Activated CD8-positive, alpha-beta memory T cell treated with anti-CD3 and anti-CD28 coated beads, Interleukin-2, amount 50 U/mL, for 1 hour (primary cell): ENCODE results near the gene COTL1.

Source experiments
- DNase-seq: peaks from one replicate; pipeline ENCODE4 v3.0.0-alpha.2; 2020; ENCODE audit errors: extremely low read depth

The COTL1 gene

GRCh38 chr16:84617791-84618580 is at the start of gene COTL1:
Gene COTL1 (minus strand): TSS chr16:84618078. CDS start chr16:84617914, 164 bp downstream.
- DNase-seq, result peak; percentile 89

GRCh38 chr16:84665843-84666242 is 48.0 kb upstream of the COTL1 start:
- no peak for DNase-seq

- no peak for DNase-seq
Observed at GRCh38 chr16:84665359-84665758, 47.5 kb upstream of the COTL1 start.

- DNase-seq, result no peak
Observed at GRCh38 chr16:84663433-84664101, 45.7 kb upstream of the COTL1 start.

- no peak for DNase-seq
Observed at GRCh38 chr16:84662471-84662870, 44.6 kb upstream of the COTL1 start.

GRCh38 chr16:84661418-84662060 is 43.7 kb upstream of the COTL1 start:
- DNase-seq, result no peak

GRCh38 chr16:84660973-84661372 is 43.1 kb upstream of the COTL1 start:
- no peak for DNase-seq

GRCh38 chr16:84659656-84660300 is 41.9 kb upstream of the COTL1 start:
- DNase-seq, result no peak

GRCh38 chr16:84658690-84659089 is 40.8 kb upstream of the COTL1 start:
- DNase-seq, result no peak

- DNase-seq, result no peak
Observed at GRCh38 chr16:84657229-84657837, 39.5 kb upstream of the COTL1 start.

- no peak for DNase-seq
Observed at GRCh38 chr16:84656649-84657048, 38.8 kb upstream of the COTL1 start.

GRCh38 chr16:84654998-84655397 is 37.1 kb upstream of the COTL1 start:
- DNase-seq, result no peak

GRCh38 chr16:84654238-84654637 is 36.4 kb upstream of the COTL1 start:
- DNase-seq, result no peak

- DNase-seq, result peak; percentile 26
Observed at GRCh38 chr16:84652566-84652965, 34.7 kb upstream of the COTL1 start.

GRCh38 chr16:84650062-84650991 is 32.4 kb upstream of the COTL1 start:
- no peak for DNase-seq

- no peak for DNase-seq
Observed at GRCh38 chr16:84649511-84649861, 31.6 kb upstream of the COTL1 start.

- DNase-seq, result no peak
Observed at GRCh38 chr16:84648595-84649510, 31.0 kb upstream of the COTL1 start.

GRCh38 chr16:84647828-84648594 is 30.1 kb upstream of the COTL1 start, which contains the start of gene KLHL36:
Gene KLHL36 (plus strand): TSS chr16:84648511. CDS start chr16:84650868, 2,357 bp downstream.
- no peak for DNase-seq

- DNase-seq, result no peak
Observed at GRCh38 chr16:84643674-84644073, 25.8 kb upstream of the COTL1 start.
